ENCODE data around the gene CYP46A1.

DNA sequence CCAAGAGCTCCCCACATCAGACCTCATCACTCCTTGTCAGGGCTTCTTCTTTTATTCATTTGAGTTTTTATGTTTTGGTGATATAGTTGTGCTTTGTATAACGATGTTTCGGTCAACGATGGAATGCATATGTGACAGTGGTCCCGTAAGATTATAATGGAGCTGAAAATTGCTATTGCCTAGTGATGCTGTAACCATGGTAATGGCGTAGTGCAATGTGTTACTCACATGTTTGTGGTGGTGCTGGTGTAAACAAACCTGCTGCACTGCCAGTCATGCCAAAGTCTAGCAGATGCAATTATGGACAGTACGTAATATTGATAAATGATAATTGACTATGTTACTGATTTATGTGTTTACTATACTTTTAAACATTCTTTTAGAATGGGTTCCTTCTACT lies 16.3 kb downstream of the CYP46A1 start:
- TF ChIP-seq, protein P1, sequence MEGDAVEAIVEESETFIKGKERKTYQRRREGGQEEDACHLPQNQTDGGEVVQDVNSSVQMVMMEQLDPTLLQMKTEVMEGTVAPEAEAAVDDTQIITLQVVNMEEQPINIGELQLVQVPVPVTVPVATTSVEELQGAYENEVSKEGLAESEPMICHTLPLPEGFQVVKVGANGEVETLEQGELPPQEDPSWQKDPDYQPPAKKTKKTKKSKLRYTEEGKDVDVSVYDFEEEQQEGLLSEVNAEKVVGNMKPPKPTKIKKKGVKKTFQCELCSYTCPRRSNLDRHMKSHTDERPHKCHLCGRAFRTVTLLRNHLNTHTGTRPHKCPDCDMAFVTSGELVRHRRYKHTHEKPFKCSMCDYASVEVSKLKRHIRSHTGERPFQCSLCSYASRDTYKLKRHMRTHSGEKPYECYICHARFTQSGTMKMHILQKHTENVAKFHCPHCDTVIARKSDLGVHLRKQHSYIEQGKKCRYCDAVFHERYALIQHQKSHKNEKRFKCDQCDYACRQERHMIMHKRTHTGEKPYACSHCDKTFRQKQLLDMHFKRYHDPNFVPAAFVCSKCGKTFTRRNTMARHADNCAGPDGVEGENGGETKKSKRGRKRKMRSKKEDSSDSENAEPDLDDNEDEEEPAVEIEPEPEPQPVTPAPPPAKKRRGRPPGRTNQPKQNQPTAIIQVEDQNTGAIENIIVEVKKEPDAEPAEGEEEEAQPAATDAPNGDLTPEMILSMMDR (IDR thresholded peaks at IDR 0.05 in 4 of 5, conservative IDR thresholded peaks at IDR 0.05 in 1 of 5): no peak
- TF ChIP-seq POLR2A (IDR thresholded peaks at IDR 0.05): no peak
